OCI-LY1 (cell line): ENCODE results near the gene KCNMA1.

Source experiments
- H2AFZ ChIP-seq: fragments of 200-600 bp; sonication (generic), shearing (Covaris generic); 2 replicates; pipeline ENCODE4 v1.6.0; 2014; ENCODE audit warnings: antibody characterized with exemption, mild to moderate bottlenecking, low read length
- H3F3A ChIP-seq: fragments of 200-600 bp; sonication (generic), shearing (Covaris generic); 2 replicates; pipeline ENCODE4 v1.6.0; 2014; ENCODE audit warnings: mild to moderate bottlenecking, antibody characterized with exemption, low read length, moderate library complexity; ENCODE audit not compliant: insufficient read depth
- H3K27ac ChIP-seq: fragments of 200-600 bp; sonication (generic); 2 replicates; pipeline ENCODE4 v1.5.1; 2014; ENCODE audit warnings: low read length, mixed run types, mild to moderate bottlenecking, low read depth; ENCODE audit not compliant: poor library complexity, severe bottlenecking
- H3K27me3 ChIP-seq: fragments of 200-600 bp; sonication (generic); 2 replicates; pipeline ENCODE4 v1.6.0; 2014; ENCODE audit warnings: antibody characterized with exemption, mild to moderate bottlenecking, low read length, moderate library complexity; ENCODE audit not compliant: insufficient read depth
- H3K36me3 ChIP-seq: fragments of 200-600 bp; sonication (generic); 2 replicates; pipeline ENCODE4 v1.6.1; 2014; ENCODE audit warnings: mild to moderate bottlenecking, antibody characterized with exemption, low read length, moderate library complexity, mixed read lengths; ENCODE audit not compliant: insufficient read depth
- H3K4me1 ChIP-seq: fragments of 200-600 bp; sonication (generic); 2 replicates; pipeline ENCODE4 v1.5.1; 2014; ENCODE audit warnings: mild to moderate bottlenecking, low read length, moderate library complexity; ENCODE audit not compliant: insufficient read depth, severe bottlenecking
- H3K4me2 ChIP-seq: fragments of 200-600 bp; sonication (generic), shearing (Covaris generic); 2 replicates; pipeline ENCODE4 v1.6.1; 2014; ENCODE audit warnings: low read length
- H3K4me3 ChIP-seq: fragments of 200-600 bp; sonication (generic); 2 replicates; pipeline ENCODE4 v1.5.1; 2014; ENCODE audit warnings: low read length, low read depth, mild to moderate bottlenecking, mixed read lengths; ENCODE audit not compliant: poor library complexity, severe bottlenecking
- H3K79me2 ChIP-seq: fragments of 200-600 bp; shearing (Covaris generic); 2 replicates; pipeline ENCODE4 v1.6.1; 2016; ENCODE audit warnings: mixed run types, low read length, mixed read lengths; ENCODE audit not compliant: insufficient read depth
- H3K9ac ChIP-seq: fragments of 200-600 bp; sonication (generic), shearing (Covaris generic); 2 replicates; pipeline ENCODE4 v1.6.1; 2014; ENCODE audit warnings: mild to moderate bottlenecking, low read length, mixed read lengths
- H3K9me2 ChIP-seq: fragments of 200-600 bp; sonication (generic), shearing (Covaris generic); 2 replicates; pipeline ENCODE4 v1.6.1; 2014; ENCODE audit warnings: low read depth, mild to moderate bottlenecking, low read length, mixed read lengths
- H3K9me3 ChIP-seq: fragments of 200-600 bp; shearing (Covaris generic); 2 replicates; pipeline ENCODE4 v1.6.1; 2014; ENCODE audit warnings: low read length, mixed read lengths
- H4K20me1 ChIP-seq: fragments of 200-600 bp; sonication (generic), shearing (Covaris generic); 2 replicates; pipeline ENCODE4 v1.6.0; 2016; ENCODE audit warnings: mild to moderate bottlenecking, low read length; ENCODE audit not compliant: insufficient read depth
- EZH2 ChIP-seq: fragments of 200-600 bp; sonication (generic), shearing (Covaris generic); IDR thresholded peaks from 2 replicates; pipeline ENCODE4 v1.8.0; 2017; ENCODE audit warnings: borderline replicate concordance, mixed run types, mild to moderate bottlenecking, antibody characterized with exemption, low read length, moderate library complexity, mixed read lengths
- TF ChIP-seq, protein P1 (sequence below): fragments of 200-600 bp; sonication (generic), shearing (Covaris generic); IDR thresholded peaks from 2 replicates; pipeline ENCODE4 v1.5.1; 2017; ENCODE audit warnings: mild to moderate bottlenecking, antibody characterized with exemption, low read length, moderate library complexity, mixed read lengths

The KCNMA1 gene

DNA sequence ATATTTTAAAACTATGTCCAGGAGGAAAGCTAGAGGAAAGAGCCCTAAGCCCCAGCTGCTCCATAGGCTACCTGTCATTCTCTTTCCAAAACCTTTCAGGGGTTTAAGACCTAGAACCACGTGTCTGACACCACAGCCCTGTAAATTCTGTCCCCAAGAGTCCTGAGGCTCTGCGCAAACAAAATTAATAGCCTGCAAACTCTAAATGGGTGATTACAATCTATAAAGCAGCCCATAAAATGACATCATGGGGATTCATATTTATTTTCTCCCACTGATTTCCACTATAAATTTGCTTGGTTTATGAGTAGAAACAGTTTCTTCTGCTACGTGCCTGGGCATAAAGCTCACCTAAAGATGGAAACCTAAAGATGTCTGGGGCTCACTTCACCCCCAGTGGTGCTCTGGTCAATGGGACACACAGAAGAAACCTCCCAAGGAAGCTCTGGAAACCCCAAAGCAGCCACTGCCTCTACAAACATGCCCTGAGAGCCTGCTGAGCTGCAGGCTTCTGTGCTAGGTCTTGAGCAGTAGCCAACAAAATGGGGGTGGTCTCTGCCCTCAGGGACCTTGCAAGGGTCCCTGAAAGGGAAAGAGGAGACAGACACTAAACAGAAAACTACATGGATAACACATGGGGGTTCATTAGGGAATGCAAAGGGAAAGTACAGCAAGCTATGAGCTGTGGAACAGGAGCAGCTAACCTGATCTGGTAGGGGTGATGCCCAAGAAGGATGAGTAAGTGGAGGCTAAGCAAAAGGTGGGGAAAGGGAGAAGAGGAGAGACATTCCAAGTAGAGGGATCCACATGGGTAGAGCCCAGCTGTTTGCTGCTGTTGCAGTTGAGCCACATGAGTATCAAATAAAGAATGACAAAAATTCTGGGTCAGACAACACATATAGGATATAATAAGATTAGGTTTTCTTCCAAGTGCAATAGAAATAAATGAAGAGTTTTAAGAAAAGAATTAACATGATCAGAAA is 331.7 kb downstream of the KCNMA1 start:
- Histone ChIP-seq H3K27ac (no peak overlapping the region), H3K4me2 (no peak overlapping the region), H4K20me1 (no peaks in the 10 kb centered on the region), H3K9me2 (no peaks in the 10 kb centered on the region), H3K9ac (no peak overlapping the region), H3K36me3 (no peaks in the 10 kb centered on the region), H3K9me3 (no peaks in the 10 kb centered on the region), H3K4me1 (no peaks in the 10 kb centered on the region), H2AFZ (no peak overlapping the region), H3K79me2 (no peaks in the 10 kb centered on the region), H3K27me3 (no peaks in the 10 kb centered on the region), H3F3A (no peaks in the 10 kb centered on the region), H3K4me3 (no peak overlapping the region)
- TF ChIP-seq, protein P1, sequence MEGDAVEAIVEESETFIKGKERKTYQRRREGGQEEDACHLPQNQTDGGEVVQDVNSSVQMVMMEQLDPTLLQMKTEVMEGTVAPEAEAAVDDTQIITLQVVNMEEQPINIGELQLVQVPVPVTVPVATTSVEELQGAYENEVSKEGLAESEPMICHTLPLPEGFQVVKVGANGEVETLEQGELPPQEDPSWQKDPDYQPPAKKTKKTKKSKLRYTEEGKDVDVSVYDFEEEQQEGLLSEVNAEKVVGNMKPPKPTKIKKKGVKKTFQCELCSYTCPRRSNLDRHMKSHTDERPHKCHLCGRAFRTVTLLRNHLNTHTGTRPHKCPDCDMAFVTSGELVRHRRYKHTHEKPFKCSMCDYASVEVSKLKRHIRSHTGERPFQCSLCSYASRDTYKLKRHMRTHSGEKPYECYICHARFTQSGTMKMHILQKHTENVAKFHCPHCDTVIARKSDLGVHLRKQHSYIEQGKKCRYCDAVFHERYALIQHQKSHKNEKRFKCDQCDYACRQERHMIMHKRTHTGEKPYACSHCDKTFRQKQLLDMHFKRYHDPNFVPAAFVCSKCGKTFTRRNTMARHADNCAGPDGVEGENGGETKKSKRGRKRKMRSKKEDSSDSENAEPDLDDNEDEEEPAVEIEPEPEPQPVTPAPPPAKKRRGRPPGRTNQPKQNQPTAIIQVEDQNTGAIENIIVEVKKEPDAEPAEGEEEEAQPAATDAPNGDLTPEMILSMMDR = no peak
- no peak for TF ChIP-seq EZH2

DNA sequence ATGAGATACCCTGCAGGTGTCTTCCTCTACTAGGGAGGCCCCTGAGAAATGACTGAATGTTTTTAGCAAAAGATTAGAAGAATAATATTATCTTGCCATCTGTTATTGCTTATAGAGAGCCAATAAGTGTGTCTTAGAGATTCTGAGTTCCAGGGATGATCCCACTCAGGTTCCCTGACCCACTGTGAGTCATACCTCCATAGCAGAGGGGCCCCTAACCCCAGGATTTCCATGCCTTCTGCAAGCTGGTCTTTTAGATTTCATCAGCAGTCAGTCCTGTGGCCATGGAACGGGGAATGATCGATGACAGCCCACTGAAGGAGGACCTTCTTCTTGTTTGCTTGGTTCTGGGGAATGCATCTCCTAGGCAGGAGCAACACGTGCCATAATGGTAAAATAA is 333.4 kb downstream of the KCNMA1 start:
- Histone ChIP-seq H3F3A (no peaks in the 10 kb centered on the region), H3K4me2 (no peak overlapping the region), H3K9me2 (no peaks in the 10 kb centered on the region), H3K4me3 (no peak overlapping the region), H2AFZ (no peak overlapping the region), H3K79me2 (no peaks in the 10 kb centered on the region), H4K20me1 (no peaks in the 10 kb centered on the region), H3K36me3 (no peaks in the 10 kb centered on the region), H3K27ac (no peak overlapping the region), H3K27me3 (no peaks in the 10 kb centered on the region), H3K9ac (no peak overlapping the region), H3K4me1 (no peaks in the 10 kb centered on the region), H3K9me3 (no peaks in the 10 kb centered on the region)
- TF ChIP-seq EZH2 = no peak
- TF ChIP-seq, protein P1 = no peak

DNA sequence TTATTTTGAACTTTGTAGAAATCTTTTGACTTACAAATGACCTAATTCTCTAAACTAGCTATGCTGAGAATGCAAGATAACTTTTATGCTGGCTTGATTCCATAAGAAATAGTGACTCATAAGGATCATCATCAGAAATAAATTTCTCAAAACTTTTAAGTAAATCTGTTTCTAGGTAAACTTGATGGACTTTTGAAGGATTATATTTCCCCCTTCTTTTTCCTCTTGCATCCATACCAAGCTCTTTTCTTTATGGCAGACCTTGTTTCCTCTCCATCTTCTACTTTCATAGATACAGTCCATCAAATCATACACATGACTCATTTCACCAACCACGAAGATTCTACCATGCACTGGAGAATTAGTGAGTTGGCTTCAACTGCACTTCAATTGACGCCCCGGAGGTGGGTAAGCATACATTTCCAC is 336.3 kb downstream of the KCNMA1 start:
- TF ChIP-seq, protein P1 = no peak
- no peak for TF ChIP-seq EZH2
- no peaks in the 10 kb centered on the region for H3K27me3 ChIP-seq

More for the DNA sequence above, 336.3 kb downstream of the KCNMA1 start:
- Histone ChIP-seq H3K9me3 (no peaks in the 10 kb centered on the region), H3K79me2 (no peaks in the 10 kb centered on the region), H3K36me3 (no peaks in the 10 kb centered on the region), H3K4me2 (no peak overlapping the region), H3K4me3 (no peak overlapping the region), H3K4me1 (no peaks in the 10 kb centered on the region), H3K9ac (no peak overlapping the region), H2AFZ (no peak overlapping the region), H4K20me1 (no peaks in the 10 kb centered on the region), H3K9me2 (no peaks in the 10 kb centered on the region), H3F3A (no peaks in the 10 kb centered on the region), H3K27ac (no peak overlapping the region)
